Inflammatory macrophage (primary cell): ENCODE measurements around the gene CORO1C.
"Not testable (repeated sequence)": the region's sequence is repeated elsewhere in the genome, so short reads cannot be mapped to it uniquely, and the experiment has no call there.

Experiments
- DNase-seq, 2 donors: peaks; one replicate each; pipeline ENCODE4 v3.0.0-alpha.2; 2020 to 2022

Gene CORO1C

GRCh38 chr12:108753976-108754375, 22.7 kb upstream of the CORO1C start:
- DNase-seq, result no peak

- DNase-seq, result no peak
Measured at GRCh38 chr12:108752387-108752786, 21.1 kb upstream of the CORO1C start.

- no peak for DNase-seq
Measured at GRCh38 chr12:108751821-108752220, 20.5 kb upstream of the CORO1C start.

- DNase-seq, result not testable (repeated sequence)
Measured at GRCh38 chr12:108751003-108751402, 19.7 kb upstream of the CORO1C start.

DNA sequence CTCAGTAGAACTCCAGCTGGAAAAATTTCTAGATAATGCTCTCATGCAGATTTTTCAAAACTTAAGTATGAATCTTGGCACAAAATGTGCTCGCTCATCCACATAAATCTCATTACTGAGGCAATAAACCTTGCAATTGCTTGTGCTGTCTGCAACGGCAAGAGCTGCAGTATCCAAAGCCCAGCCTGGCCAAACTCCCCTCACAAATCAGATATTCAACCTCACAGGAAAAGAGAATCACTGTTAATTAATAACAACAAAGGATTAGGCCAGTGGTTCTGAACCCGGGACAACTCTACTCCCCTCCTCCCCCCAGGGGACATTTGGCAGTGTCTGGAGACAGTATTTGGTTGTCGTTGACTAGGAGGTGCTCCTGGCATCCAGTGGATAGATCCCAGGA, 19.2 kb upstream of the CORO1C start:
- DNase-seq, result no peak

DNA sequence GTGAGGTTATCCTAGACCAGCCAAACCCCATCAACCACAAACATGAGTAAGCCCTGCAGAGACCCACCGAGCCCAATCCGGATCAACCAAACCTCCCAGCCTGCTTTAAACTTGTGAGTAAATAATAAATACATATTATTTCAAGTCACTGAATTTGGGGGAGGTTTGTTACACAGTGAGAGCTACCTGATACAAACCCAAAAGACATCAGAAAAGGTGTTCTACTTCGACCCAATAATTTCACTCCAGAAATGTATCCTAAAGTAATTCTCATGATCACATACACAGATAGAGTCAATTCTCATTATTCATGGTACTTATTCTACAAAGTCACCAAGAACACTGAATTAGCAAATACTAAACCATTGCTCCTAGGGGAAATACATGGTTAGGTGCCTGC, 16.2 kb upstream of the CORO1C start:
- no peak for DNase-seq

GRCh38 chr12:108745641-108746040, 14.3 kb upstream of the CORO1C start:
- no peak for DNase-seq

GRCh38 chr12:108744021-108744897, 12.9 kb upstream of the CORO1C start:
- peak in 1 of 2 donors; percentile 75 for DNase-seq

GRCh38 chr12:108738170-108738569, 6.9 kb upstream of the CORO1C start:
- DNase-seq, result peak in 1 of 2 donors; percentile 50

DNA sequence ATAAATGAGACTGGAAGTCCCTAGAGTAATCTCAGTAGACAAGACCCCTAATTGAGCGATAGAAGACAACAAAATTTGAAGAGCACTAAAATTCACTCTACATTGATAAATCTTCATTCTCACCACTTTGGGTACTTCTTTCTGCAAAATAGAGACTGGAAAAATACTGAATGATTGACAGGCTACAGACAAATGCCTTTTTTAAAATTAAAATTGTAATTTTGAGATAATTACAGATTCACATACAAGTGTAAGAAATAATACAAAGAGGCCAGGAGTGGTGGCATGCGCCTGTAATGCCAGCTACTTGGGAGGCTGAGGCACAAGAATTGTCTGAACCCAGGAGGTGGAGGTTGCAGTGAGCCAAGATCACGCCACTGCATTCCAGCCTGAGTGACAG, 4.5 kb upstream of the CORO1C start:
- no peak for DNase-seq

DNA sequence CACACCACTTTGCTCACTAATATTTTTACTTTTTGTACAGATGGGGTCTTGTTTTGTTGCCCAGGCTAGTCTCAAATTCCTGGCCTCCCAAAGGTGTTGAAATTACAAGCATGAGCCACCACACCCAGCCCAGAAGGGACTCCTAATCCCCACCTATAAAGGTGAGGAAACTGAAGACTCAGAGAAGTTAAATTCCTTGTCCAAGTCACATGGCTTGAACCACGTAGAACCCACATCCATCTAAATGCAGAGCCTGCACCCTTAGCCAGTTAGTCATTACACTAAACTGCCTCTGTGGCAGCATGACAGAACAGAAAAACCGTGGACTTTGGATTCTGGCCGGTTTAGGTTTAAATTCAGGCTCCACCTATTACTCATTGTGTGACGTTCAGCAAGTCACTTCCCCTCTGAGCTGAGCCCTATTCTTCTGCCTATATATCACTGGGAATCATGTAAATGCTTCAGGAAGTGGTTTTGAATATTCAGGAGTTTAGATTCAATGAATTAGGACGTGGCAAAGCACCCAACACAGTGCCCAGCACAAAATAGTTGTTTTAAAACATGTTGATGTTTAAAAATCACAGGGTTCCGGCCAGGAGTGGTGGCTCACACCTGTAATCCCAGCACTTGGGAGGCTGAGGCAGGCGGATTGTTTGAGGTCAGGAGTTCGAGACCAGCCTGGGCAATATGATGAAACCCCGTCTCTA, 3.0 kb upstream of the CORO1C start:
- peak; percentile 81 to 83 for DNase-seq

- not testable (repeated sequence) for DNase-seq
Measured at GRCh38 chr12:108733230-108733531, 1.9 kb upstream of the CORO1C start.

- no peak for DNase-seq
Measured at GRCh38 chr12:108732489-108733229, 1.3 kb upstream of the CORO1C start.

GRCh38 chr12:108731866-108732461, 646 bp upstream of the CORO1C start:
- DNase-seq, result peak; percentile 99

DNA sequence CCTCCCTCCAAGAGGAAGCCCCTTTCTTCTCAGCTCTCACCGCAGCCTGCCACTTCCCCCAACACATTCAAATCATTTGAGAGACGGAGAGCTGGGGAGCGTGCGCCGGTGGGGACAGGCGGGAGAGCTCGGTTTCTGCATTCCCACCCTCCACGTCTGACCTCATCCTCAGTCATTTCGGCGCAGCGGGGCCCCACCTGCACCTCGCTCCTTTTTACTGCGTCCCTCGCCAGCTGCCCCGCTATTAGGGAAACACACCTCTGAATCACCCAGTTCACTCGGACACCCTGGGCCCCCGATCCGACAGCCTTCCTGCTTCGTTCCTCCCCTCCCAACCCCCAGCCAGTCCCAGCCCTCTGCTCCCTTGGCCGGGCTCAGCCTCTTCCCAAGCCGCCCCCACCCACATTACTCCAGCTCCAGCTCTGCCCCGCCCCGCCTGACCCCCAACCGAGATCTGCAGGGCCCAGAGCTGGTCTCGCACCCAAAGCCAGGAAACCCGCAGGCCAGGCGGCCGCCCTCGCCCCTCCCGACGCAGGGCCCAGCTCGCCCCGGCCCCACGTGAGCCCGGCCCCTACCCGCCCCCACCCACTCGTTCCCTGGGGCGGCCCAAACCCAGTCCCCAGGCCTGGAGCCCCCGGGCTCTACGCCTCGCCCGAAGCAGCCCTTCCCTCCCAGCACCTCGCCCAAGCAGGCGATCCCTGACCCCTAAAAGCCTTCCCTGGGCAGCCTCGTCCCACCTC, 783 bp downstream of the CORO1C start:
- peak; percentile 84 to 88 for DNase-seq

GRCh38 chr12:108729612-108730364, 1.5 kb downstream of the CORO1C start:
- DNase-seq, result no peak

DNA sequence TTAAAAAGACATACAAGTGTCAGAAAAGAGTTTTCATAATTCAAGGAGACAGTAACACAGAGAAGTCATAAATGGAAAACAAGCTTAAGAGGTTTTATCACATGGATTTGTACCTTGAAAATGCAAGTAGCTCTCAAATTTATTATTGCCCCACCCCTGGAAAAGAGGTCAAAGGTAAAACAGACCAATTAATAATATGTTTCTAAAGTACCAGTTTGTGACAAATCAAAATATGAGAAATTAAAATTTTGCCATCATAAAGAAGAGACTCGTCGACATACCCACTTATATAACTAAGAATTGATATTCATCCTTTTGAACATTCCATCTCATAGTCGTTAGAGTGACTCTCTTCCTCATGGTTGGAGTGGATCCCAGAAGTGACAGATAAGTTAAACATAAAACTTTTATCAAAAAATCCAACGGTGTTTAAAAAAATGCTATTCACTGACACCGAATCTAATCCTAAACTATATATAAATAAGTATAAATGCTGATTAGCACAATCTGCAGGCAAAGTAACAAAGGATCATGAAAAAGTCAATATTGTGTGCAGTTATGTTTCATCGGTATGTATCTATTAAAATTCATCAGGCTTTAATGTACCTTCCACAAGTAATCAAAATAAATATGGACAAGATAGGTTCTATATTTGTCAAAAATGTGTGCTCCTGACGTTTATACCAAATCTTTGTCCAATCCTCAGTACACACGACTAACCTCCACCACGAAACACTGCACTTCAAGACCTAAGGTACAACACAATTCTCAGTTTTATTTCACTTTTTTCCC, 2.3 kb downstream of the CORO1C start:
- no peak for DNase-seq

DNA sequence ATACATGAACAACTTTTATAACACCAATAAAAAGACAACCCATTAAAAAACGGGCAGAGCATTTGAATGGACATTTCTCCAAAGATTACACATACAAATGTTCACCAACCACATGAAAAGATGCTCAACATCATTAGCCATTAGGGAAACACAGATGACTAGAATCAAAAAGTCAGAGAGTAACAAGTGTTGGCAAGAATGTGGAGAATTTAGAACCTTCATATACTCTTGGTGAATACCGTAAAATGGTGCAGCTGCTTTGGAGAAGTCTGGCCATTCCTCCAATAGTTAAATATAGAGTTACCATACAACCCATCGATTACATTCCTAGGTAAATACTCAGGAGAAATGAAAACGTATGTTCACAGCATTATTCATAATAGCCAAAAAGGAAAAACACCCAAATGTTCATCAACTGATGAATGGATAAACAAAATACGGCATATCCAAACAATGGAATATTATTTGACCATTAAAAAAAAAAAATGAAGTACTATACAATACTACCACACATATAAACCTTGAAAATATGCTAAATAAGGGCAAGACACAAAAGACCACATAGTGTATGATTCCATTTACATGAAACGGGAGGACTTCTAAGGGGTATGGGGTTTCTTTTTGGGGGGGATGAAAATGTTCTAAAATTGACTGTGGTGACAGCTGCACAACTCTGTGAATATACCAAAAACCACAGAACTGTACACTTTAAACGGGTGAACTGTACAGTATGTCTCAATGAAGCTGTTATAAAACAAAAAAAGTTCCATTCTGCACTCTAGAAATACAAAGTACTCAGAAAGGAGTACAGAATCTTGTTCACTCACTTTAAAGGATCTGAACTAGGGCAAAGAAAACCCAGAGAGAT, 3.2 kb downstream of the CORO1C start:
- no peak for DNase-seq

GRCh38 chr12:108727161-108727560, 4.2 kb downstream of the CORO1C start:
- DNase-seq, result peak; percentile 60 to 72

- no peak for DNase-seq
Measured at GRCh38 chr12:108724890-108725151, 6.5 kb downstream of the CORO1C start.
